Activated CD4-positive, alpha-beta memory T cell treated with anti-CD3 and anti-CD28 coated beads, Interleukin-2, amount 10 ng/mL, durations not matched to agents 7 days and 5 days (primary cell): ENCODE data around the gene PLB1. TPM values are rescaled to one million over a fixed set of nuclear protein-coding genes. Genes with fewer than 3 reads are reported as not detected.

Experiments
- CTCF ChIA-PET: fragments of 350-600 bp; sonication (Branson Sonifier 250); formaldehyde crosslinking; loops from one replicate; lab custom pipeline; 2021; ENCODE audit warnings: antibody characterized with exemption, inconsistent platforms; lab: Charles Lee
- POLR2A ChIA-PET: fragments of 350-600 bp; sonication (Branson Sonifier 250); formaldehyde crosslinking; loops from one replicate; lab custom pipeline; 2021; ENCODE audit warnings: antibody characterized with exemption; lab: Charles Lee
- DNase-seq: peaks from one replicate; pipeline ENCODE4 v3.0.0-alpha.2; 2020
- H3K27ac Mint-ChIP-seq: one replicate; pipeline ENCODE4 v1.8.0; 2021; ENCODE audit warnings: mild to moderate bottlenecking, mixed read lengths
- H3K27me3 Mint-ChIP-seq: one replicate; pipeline ENCODE4 v1.8.0; 2021; ENCODE audit warnings: mixed read lengths
- H3K36me3 Mint-ChIP-seq: one replicate; pipeline ENCODE4 v1.8.0; 2021; ENCODE audit warnings: low read depth, mixed read lengths
- H3K4me1 Mint-ChIP-seq: one replicate; pipeline ENCODE4 v1.8.0; 2021; ENCODE audit warnings: mixed read lengths
- H3K4me3 Mint-ChIP-seq: one replicate; pipeline ENCODE4 v1.8.0; 2021; ENCODE audit warnings: mild to moderate bottlenecking, mixed read lengths
- H3K9me3 Mint-ChIP-seq: one replicate; pipeline ENCODE4 v1.8.0; 2021; ENCODE audit warnings: mixed read lengths
- total RNA-seq, 2 experiments: library from RNA; stranded (reverse); gene quantifications; one replicate each; pipeline ENCODE4 v1.2.3, GENCODE V29; 2021

The PLB1 gene
- total RNA-seq, 2 experiments from 2014 or later, result 1.1 to 1.2 TPM

DNA sequence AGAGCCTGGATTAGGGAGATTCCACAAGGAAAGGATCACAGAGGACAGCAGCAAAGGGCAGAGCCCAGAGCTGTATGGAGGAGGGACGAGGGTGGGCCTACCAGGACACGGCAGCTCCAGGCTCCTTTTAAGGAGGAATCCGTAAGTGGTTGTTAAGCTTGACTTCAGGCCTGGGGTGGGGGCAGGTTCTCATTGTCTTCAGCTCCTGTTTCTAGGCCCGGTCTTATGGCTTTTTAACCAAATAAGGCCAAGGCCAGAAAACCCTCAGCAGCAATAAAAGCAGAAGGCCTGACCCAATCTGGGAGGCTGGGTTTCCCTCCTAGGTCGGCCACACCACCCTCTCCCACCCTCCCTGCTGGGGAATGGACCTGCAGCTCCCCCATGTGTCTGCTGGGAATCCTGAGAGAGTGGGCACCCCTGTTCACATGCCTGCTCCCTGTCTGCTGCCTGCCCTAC, 111.2 kb downstream of the PLB1 start:
- POLR2A ChIA-PET, result interaction anchor here (0.9 to 1.7 kb wide), 3 partner anchors 9 to 18 kb away, joined by 3 to 4 read pairs (median 4); no protein-coding TSS in a partner anchor
- CTCF ChIA-PET, result interaction anchor here (8.4 kb wide), 1 partner anchor 12 kb away, joined by 72 read pairs; no protein-coding TSS in a partner anchor
- H3K27ac Mint-ChIP-seq, result no peak overlapping the region
- no peak overlapping the region for H3K4me3 Mint-ChIP-seq
- DNase-seq, result no peak
- H3K9me3 Mint-ChIP-seq, result no peaks in the 10 kb centered on the region
- H3K36me3 Mint-ChIP-seq, result peaks cover 33% of the 10 kb centered on the region
- H3K4me1 Mint-ChIP-seq, result peaks cover 44% of the 10 kb centered on the region
- no peaks in the 10 kb centered on the region for H3K27me3 Mint-ChIP-seq

DNA sequence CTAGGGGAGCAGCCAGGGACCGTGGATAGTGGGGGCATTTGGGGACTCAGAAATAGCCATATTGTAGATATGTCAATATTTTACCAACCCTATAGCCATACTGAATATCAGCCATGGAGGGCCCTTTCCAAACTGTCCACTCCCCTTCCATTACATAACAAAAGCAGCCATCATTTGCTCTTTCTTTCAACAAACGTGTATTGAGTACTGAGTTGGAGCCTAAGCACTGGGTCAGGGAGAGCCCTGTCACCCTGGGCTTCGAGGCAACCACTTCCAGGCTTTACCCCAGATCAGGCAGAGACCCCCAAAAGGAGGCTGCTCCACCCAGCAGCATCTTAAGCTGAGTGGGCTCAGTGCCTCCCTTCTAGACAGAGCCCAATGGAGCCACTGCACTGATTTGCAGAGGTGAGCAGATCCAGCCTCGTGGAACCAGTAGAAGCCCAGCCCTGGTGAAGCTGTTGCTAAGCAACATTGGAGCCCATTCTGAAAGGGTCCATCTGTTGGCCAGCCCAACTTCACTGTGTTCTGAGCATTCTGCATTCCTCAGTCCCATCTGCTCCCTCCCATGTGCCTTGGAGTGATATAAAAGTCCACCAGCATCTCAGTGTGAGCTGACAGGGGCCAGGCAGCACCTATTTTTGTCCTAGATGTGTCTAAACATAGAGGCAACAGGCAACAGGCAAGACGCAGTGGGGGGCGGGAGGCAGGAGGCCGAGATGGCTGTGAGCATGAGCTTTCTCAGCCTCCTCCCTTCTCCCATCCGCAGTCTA, 112.1 kb downstream of the PLB1 start:
- H3K36me3 Mint-ChIP-seq, result peaks cover 31% of the 10 kb centered on the region
- no peak overlapping the region for H3K27ac Mint-ChIP-seq
- H3K4me1 Mint-ChIP-seq, result peaks cover 47% of the 10 kb centered on the region
- CTCF ChIA-PET, result interaction anchor here (8.4 kb wide), 1 partner anchor 13 kb away, joined by 72 read pairs; no protein-coding TSS in a partner anchor
- POLR2A ChIA-PET, result interaction anchor here (1.2 kb wide), 1 partner anchor 17 kb away, joined by 3 read pairs; no protein-coding TSS in a partner anchor
- no peak for DNase-seq
- H3K9me3 Mint-ChIP-seq, result no peaks in the 10 kb centered on the region
- no peak overlapping the region for H3K4me3 Mint-ChIP-seq
- no peaks in the 10 kb centered on the region for H3K27me3 Mint-ChIP-seq

DNA sequence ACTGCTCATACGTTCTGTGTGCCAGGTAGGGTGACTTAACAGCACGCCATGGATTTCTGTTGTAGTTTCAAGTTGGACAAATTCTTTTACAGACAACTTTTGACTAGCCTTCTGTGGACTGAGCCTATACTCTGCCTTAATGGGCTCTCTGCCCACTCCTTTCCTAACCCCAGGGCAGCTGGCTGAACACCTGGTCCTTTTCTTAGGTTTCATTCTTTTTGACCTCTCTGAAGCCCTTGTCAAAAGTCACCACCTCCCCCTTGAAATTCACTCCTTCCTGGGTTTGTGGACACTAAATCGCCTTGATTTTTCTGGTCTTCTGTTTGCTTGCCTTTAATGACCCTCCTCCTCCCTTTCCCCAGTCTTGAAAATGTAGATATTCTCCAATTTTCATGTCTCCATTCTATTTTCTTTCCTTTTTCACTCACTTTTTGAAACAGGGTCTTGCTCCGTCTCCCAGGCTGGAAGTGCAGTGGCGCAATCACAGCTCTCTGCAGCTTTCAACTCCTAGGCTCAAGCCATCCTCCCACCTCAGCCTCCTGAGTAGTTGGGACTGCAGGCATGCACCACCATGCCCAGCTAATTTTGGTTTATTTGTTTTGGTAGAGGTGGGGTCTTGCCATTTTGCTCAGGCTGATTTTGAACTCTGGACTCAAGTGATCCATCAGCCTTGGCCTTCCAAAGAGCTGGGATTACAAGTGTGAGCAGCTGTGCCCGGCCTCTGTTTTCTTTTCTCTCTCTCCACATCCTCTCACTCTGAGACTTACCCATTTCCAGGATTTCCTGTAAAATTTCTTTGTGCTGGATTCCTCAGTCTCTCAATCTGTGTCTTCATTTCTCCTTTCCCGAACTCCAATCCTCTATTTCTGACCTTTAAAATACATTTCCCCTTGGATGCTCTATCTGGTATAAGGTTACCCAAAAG, 112.9 kb downstream of the PLB1 start:
- no peaks in the 10 kb centered on the region for H3K27me3 Mint-ChIP-seq
- peaks cover 38% of the 10 kb centered on the region for H3K4me1 Mint-ChIP-seq
- no peaks in the 10 kb centered on the region for H3K9me3 Mint-ChIP-seq
- no peak overlapping the region for H3K27ac Mint-ChIP-seq
- ChIA-PET CTCF (interaction anchor here (0.8 to 8.4 kb wide), 3 partner anchors 14 to 143 kb away, joined by 3 to 72 read pairs (median 5); partner anchors contain the start of gene PPP1CB), POLR2A (interaction anchor here (0.7 kb wide), 1 partner anchor 143 kb away, joined by 3 read pairs; the partner anchor contains the start of gene PPP1CB)
- no peak for DNase-seq
- no peak overlapping the region for H3K4me3 Mint-ChIP-seq
- H3K36me3 Mint-ChIP-seq, result peaks cover 31% of the 10 kb centered on the region

DNA sequence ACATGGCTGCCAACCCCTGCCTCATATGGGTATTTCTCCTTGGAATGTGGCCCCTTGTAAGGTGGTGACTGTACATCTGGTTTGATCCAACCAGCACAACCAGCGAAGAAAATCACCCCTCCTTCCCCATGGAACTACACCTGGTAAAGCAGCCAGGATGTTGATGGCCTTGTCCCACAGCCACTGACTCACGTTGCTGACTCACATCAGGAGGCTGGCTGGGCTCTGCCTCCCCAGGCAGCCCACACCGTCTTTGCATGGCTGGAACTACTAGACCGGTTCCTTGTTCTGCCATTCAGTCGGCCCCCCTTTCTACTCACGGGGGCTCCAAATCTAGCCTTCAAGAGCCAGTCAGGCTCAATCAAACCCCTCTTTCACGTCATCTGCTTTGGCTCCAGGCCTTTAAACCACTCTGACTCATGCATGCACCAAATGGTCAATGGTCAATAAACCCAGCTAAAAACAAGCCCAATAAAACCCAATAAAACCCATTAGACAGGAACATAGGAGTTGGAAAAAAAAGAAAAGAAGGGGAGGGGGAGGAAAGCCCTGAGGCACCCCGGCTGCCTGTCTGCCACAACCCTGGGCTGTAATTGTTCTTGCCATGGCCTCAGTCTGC, 114.8 kb downstream of the PLB1 start:
- CTCF ChIA-PET, result interaction anchor here (2.6 to 8.4 kb wide), 2 partner anchors 16 to 44 kb away, joined by 8 to 72 read pairs; no protein-coding TSS in a partner anchor
- Mint-ChIP-seq H3K36me3 (peaks cover 28% of the 10 kb centered on the region), H3K4me1 (peaks cover 32% of the 10 kb centered on the region), H3K27me3 (no peaks in the 10 kb centered on the region), H3K9me3 (no peaks in the 10 kb centered on the region), H3K27ac (peak overlapping the region; percentile 50), H3K4me3 (peak overlapping the region; percentile 28)
- POLR2A ChIA-PET, result interaction anchor here (2.2 kb wide), 1 partner anchor 14 kb away, joined by 7 read pairs; no protein-coding TSS in a partner anchor
- DNase-seq, result peak; percentile 68

DNA sequence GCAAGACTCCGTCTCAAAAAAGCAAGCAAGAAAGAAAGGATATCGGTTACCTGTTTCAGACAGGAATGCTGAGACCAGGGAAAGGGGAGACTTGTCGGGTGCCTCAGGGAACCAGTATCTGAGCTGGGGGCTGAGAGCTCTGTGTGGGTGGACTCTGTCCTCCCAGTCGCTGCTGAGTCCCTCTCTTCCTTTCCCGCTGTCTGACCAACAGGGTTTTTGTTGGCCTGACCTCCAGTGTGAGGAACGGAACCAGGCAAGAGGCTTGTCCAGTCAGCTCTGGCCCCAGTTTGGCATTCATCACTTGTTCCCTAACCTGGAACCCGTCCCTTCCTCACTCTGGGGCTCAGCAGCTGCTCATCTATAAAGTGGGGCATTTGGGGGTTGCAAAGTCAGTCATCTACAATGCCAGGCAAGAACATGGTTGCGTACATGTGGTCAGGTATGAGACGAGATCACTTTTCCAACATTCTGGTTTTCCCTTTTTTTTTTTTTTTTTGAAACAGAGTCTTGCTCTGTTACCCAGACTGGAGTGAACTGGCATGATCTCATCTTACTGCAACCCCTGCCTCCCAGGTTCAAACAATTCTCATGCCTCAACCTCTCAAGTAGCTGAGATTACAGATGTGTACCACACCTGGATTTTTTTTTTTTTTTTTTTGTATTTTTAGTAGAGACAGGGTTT, 116.4 kb downstream of the PLB1 start:
- H3K27ac Mint-ChIP-seq, result no peak overlapping the region
- ChIA-PET CTCF (interaction anchor here (0.7 to 8.4 kb wide), 8 partner anchors 9 to 398 kb away, joined by 3 to 72 read pairs (median 6); partner anchors contain the start of gene PPP1CB), POLR2A (interaction anchor here (0.7 to 4.5 kb wide), 6 partner anchors 9 to 142 kb away, joined by 3 to 54 read pairs (median 4); no protein-coding TSS in a partner anchor)
- H3K4me1 Mint-ChIP-seq, result peaks cover 33% of the 10 kb centered on the region
- H3K27me3 Mint-ChIP-seq, result no peaks in the 10 kb centered on the region
- H3K4me3 Mint-ChIP-seq, result peak overlapping the region; percentile 5
- H3K36me3 Mint-ChIP-seq, result peaks cover 27% of the 10 kb centered on the region
- DNase-seq, result no peak
- no peaks in the 10 kb centered on the region for H3K9me3 Mint-ChIP-seq

DNA sequence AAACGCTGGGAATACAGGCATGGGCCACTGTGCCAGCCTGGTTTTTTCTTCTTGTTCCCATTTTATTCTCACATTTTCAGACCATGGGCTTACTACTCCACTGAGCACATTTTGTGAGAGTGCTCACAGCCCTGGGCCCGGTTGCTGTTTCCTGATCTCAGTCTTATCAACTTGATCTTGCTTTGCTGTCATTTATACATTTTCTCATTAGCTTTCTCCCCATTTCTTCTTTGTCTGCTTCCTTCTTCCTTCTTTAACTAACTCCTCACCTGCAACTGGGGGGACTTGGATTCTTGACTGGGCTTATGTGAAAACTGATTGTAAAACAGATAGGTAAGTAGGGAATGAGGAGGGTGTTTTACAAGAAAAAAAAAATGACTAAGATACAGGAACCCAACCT, 117.3 kb downstream of the PLB1 start:
- Mint-ChIP-seq H3K27ac (no peak overlapping the region), H3K4me3 (no peak overlapping the region), H3K36me3 (peaks cover 27% of the 10 kb centered on the region), H3K9me3 (no peaks in the 10 kb centered on the region), H3K4me1 (peaks cover 42% of the 10 kb centered on the region), H3K27me3 (no peaks in the 10 kb centered on the region)
- ChIA-PET POLR2A (interaction anchor here (0.8 to 4.6 kb wide), 7 partner anchors 8 to 141 kb away, joined by 3 to 54 read pairs (median 4); partner anchors contain the start of gene PPP1CB), CTCF (interaction anchor here (0.8 to 8.4 kb wide), 7 partner anchors 8 to 139 kb away, joined by 3 to 72 read pairs (median 4); partner anchors contain the start of gene PPP1CB)
- DNase-seq, result peak; percentile 51

DNA sequence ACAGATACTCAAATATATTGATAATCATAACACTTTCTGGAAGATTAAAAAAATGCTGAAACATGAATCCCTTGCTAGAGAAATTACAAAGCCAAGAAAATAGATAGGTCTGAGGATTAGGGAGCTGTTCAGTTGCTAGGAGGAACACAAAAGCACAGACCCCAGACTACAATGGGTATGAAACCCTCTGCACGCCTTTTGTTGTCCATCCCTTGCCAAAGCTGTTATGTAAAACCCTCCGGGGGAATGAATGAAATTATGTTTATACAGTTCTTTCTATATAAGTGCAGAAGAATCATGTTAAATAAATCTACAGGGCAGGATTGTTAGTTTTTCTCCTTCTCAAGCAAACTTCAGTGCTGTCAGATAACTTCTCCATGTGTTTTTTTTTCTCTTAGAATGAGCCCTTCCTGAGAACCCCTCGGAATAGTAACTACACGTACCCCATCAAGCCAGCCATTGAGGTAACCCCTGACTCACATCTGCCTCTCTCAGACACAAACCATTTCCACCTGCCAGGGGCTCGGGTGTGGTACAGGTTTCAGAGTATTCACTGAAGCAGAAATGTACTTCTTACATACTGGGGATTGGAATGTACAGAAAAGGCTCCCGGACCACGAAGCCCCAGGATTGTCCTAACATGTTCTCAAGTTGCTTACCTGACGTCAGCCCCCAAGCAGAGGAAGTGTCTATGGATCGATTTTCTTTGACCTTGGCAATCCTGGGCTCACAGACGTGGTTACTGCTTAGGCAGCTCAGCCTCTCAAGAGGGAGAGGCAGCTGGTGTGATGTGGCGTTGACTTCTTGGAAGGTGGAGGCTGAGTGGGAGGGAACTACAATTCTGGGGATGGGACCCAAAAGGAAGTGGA, 118.0 kb downstream of the PLB1 start:
- peaks cover 43% of the 10 kb centered on the region for H3K4me1 Mint-ChIP-seq
- POLR2A ChIA-PET, result interaction anchor here (0.8 to 4.6 kb wide), 7 partner anchors 9 to 257 kb away, joined by 3 to 54 read pairs (median 7); partner anchors contain the start of genes PPP1CB and TRMT61B
- no peak overlapping the region for H3K4me3 Mint-ChIP-seq
- H3K27me3 Mint-ChIP-seq, result no peaks in the 10 kb centered on the region
- H3K9me3 Mint-ChIP-seq, result no peaks in the 10 kb centered on the region
- peak; percentile 64 for DNase-seq
- H3K36me3 Mint-ChIP-seq, result peaks cover 22% of the 10 kb centered on the region
- CTCF ChIA-PET, result interaction anchor here (1.1 to 8.4 kb wide), 4 partner anchors 8 to 19 kb away, joined by 3 to 72 read pairs (median 5); no protein-coding TSS in a partner anchor
- H3K27ac Mint-ChIP-seq, result no peak overlapping the region

DNA sequence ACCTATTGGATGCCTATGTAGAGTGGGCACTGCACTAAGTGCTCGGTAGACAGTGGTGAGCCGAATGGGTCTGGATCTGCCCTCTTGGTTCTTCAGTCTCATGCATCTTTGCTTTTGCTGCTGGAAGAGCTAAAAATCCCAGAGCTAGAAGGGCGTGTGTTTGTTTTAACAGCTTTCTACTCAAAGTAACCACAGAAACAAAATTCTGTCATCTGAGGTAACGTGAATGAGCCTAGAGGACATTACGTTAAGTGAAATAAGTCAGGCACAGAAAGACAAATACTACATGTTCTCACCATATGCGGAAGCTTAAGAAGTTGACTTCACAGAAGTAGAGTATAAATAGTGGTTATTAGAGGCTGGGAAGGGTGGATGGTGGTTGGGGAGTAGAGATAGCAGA, 119.8 kb downstream of the PLB1 start:
- DNase-seq, result no peak
- Mint-ChIP-seq H3K27me3 (no peaks in the 10 kb centered on the region), H3K9me3 (no peaks in the 10 kb centered on the region), H3K27ac (no peak overlapping the region), H3K36me3 (peaks cover 9% of the 10 kb centered on the region), H3K4me1 (peaks cover 47% of the 10 kb centered on the region), H3K4me3 (no peak overlapping the region)
- ChIA-PET POLR2A (interaction anchor here (1.3 to 4.6 kb wide), 8 partner anchors 8 to 255 kb away, joined by 4 to 54 read pairs (median 7); partner anchors contain the start of genes PPP1CB and TRMT61B), CTCF (interaction anchor here (0.7 to 2.0 kb wide), 5 partner anchors 9 to 138 kb away, joined by 3 to 27 read pairs (median 4); partner anchors contain the start of gene PPP1CB)

DNA sequence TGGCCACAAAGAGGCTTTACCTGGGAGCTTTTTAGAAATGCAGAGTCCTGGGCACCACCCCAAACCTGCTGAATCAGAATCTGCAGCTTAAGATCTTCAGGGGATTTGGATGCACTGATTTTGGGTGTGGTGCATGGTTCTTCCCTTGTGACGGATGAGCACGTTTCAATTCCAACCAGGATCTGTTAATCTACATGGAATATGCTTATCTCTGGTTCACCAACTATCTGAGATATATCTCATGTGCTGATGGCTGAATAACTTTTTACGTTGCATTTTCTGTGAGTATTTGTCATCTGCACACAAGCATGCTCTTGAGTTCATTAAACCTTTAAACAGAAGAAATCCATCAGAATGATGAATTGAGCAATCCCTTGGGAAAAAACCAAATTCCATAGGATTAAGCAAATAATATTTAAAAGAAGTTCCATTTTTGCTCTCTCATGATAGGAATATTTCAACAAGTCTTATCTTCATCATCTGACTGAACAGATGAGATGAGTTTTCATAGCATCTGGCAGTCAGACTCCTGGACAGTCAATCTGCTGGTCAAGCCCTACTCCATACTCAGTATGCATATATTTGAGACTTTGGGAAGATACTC, 120.6 kb downstream of the PLB1 start:
- H3K27me3 Mint-ChIP-seq, result no peaks in the 10 kb centered on the region
- CTCF ChIA-PET, result interaction anchor here (1.0 to 2.0 kb wide), 3 partner anchors 8 to 50 kb away, joined by 3 to 27 read pairs (median 7); no protein-coding TSS in a partner anchor
- H3K9me3 Mint-ChIP-seq, result no peaks in the 10 kb centered on the region
- H3K27ac Mint-ChIP-seq, result peak overlapping the region; percentile 18
- POLR2A ChIA-PET, result interaction anchor here (1.3 to 4.6 kb wide), 6 partner anchors 7 to 254 kb away, joined by 4 to 54 read pairs (median 8); partner anchors contain the start of genes PPP1CB and TRMT61B
- H3K4me1 Mint-ChIP-seq, result peaks cover 47% of the 10 kb centered on the region
- no peak for DNase-seq
- H3K36me3 Mint-ChIP-seq, result peaks cover under 1% of the 10 kb centered on the region
- no peak overlapping the region for H3K4me3 Mint-ChIP-seq
